Spinal cord (tissue), 10 donors: Measurements from ENCODE around the gene ESR1. TPM values are rescaled to one million over a fixed set of nuclear protein-coding genes. Genes with fewer than 3 reads are reported as not detected.

Source experiments
- DNase-seq, 6 donors: peaks; one replicate each; pipeline versions ENCODE4 v3.0.0 to v3.0.0-alpha.2; 2013 to 2015; ENCODE audit warnings: low spot score in 6 of 6, low read depth in 4 of 6
- H3K27ac ChIP-seq: one replicate; pipeline ENCODE4 v1.5.1; 2013; ENCODE audit warnings: low read depth, low read length, control low read depth
- H3K27me3 ChIP-seq: one replicate; pipeline ENCODE4 v1.6.1; 2013; ENCODE audit warnings: low read length; ENCODE audit not compliant: control insufficient read depth, insufficient read depth
- H3K36me3 ChIP-seq: one replicate; pipeline ENCODE4 v1.6.1; 2013; ENCODE audit warnings: low read length; ENCODE audit not compliant: control insufficient read depth, insufficient read depth
- H3K4me1 ChIP-seq: one replicate; pipeline ENCODE4 v1.6.1; 2013; ENCODE audit warnings: low read length; ENCODE audit not compliant: control insufficient read depth, insufficient read depth
- H3K4me3 ChIP-seq: one replicate; pipeline ENCODE4 v1.5.1; 2013; ENCODE audit warnings: low read depth, low read length, control low read depth
- H3K9me3 ChIP-seq: one replicate; pipeline ENCODE4 v1.6.1; 2013; ENCODE audit warnings: low read length; ENCODE audit not compliant: control insufficient read depth, insufficient read depth
- WGBS: methylation state at CpG from one replicate; pipeline ENCODE4 v1.1.5; 2013; ENCODE audit warnings: missing lambda C conversion rate; ENCODE audit not compliant: insufficient coverage; 5-methylcytosine and 5-hydroxymethylcytosine counted together
- polyA plus RNA-seq, 2 donors: library from polyadenylated mRNA; unstranded; fragments of 120-200 nt; gene quantifications; one replicate each; pipeline ENCODE4 v1.2.1, GENCODE V29; 2013; ENCODE audit not compliant: insufficient read length in 2 of 2
- total RNA-seq, 2 donors: library from RNA; depleted of rRNA in 1 of 2; stranded (reverse); fragments of 120-200 nt in 1 of 2; fragments of >200 nt in 1 of 2; gene quantifications; one replicate each; pipeline versions ENCODE4 v1.2.3 to v1.2.4, GENCODE V29; 2013 to 2014
- donor health status: healthy.

Gene ESR1
- total and polyA plus RNA-seq, 4 donors: 0.20 to 1.6 (median 0.64) TPM

GRCh38 chr6:152119831-152120230 lies 312.3 kb downstream of the ESR1 start:
- no peak overlapping the region for H3K4me3 ChIP-seq
- no peaks in the 10 kb centered on the region for H3K9me3 ChIP-seq
- H3K4me1 ChIP-seq: peaks cover 3% of the 10 kb centered on the region
- no peaks in the 10 kb centered on the region for H3K27me3 ChIP-seq
- H3K27ac ChIP-seq: no peak overlapping the region
- peaks cover 25% of the 10 kb centered on the region for H3K36me3 ChIP-seq
- no peak for DNase-seq
- 58% methylated on average over 5 of the region's 7 CpGs for WGBS

DNA sequence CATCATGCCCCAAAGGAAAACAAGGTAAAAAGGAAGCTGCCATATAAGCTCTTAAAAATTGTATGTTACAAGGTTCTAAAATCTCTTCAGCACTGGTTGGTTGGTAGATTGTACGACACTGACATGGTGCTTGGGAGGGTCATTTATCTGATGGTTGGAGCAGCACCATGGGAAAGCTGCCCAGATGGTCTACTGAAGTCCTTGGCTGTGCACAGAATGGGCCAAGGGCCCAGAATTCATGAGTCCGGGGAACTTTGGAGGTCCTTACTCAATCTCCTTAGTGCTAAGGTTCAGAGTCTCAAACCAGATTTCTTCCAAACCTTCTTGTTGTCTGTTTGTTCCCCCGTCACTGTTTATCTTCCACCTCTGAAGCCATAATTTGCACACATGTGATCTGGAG lies 314.4 kb downstream of the ESR1 start:
- Histone ChIP-seq H3K27me3 (no peaks in the 10 kb centered on the region), H3K4me1 (peaks cover 2% of the 10 kb centered on the region), H3K27ac (no peak overlapping the region), H3K4me3 (no peak overlapping the region), H3K9me3 (no peaks in the 10 kb centered on the region), H3K36me3 (peaks cover 25% of the 10 kb centered on the region)
- DNase-seq: peak in 1 of 6 donors; percentile 45
- 50% methylated on average over 1 of the region's 3 CpGs for WGBS

DNA sequence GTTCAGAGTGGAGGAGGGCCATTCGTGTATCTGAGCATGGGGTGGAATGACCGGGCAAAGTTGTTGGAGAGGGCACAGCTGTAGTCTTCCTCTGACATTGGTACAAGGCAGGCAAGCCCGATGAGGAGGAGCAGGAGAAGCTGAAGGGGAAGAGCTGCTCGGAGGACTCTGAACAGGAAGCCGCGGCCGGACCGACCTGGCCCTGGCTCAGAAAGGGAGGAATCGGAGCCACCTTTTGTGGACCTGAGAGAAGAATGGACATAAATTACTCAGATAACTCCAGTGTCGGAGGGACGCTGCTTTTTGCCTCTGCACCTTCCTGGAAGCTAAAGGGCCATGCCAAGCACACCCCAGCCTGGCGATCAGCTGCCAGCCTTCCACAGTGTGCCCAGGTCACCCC lies 315.0 kb downstream of the ESR1 start:
- Histone ChIP-seq H3K9me3 (no peaks in the 10 kb centered on the region), H3K27me3 (no peaks in the 10 kb centered on the region), H3K4me3 (no peak overlapping the region), H3K27ac (no peak overlapping the region), H3K4me1 (no peaks in the 10 kb centered on the region), H3K36me3 (peaks cover 25% of the 10 kb centered on the region)
- DNase-seq: no peak
- WGBS: 90% methylated on average over 10 of the region's 12 CpGs

- Histone ChIP-seq H3K4me3 (no peak overlapping the region), H3K9me3 (no peaks in the 10 kb centered on the region), H3K4me1 (no peaks in the 10 kb centered on the region), H3K27ac (no peak overlapping the region), H3K36me3 (peaks cover 25% of the 10 kb centered on the region), H3K27me3 (no peaks in the 10 kb centered on the region)
- WGBS: no CpG with 5 or more reads among the region's 3 CpGs
- DNase-seq: no peak
Observed at GRCh38 chr6:152123076-152123475, 315.6 kb downstream of the ESR1 start.

DNA sequence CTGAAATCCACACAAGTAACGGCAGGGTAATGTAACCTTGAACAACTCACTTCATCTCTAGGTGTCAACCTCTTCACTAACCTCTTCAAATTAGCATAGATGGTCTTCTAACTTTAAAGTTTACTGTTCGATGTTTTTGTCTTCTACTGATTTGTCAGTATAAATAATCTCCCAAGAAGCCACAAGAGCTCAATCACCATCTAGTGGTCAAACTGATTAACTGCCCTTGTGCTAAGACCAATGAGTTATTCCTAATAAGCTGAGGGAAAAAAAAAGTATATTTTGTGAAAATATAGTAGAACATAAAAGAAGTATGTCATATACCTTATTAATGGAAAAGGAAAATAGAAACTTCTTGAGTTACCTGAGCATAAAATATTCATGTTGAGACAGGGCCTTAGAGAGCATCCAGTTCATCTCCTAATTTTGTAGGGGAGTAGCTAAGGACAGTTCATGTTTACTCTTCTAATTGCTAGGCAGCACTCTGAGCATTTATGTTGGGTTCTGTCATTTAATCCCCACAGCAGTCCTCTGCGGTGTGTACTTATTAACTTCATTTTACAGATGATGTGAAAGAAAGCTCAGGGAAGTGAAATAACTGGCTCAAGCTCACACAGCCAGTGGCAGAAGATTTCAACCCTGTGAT lies 317.1 kb downstream of the ESR1 start:
- WGBS: 80% methylated on average over 1 of the region's 3 CpGs
- peak in 3 of 6 donors; percentile 7 to 68 (median 56) for DNase-seq
- no peak overlapping the region for H3K27ac ChIP-seq

GRCh38 chr6:152127432-152128165 lies 320.1 kb downstream of the ESR1 start:
- no peak overlapping the region for H3K27ac ChIP-seq
- peaks cover 16% of the 10 kb centered on the region for H3K36me3 ChIP-seq
- no peaks in the 10 kb centered on the region for H3K4me1 ChIP-seq
- WGBS: no CpG with 5 or more reads among the region's 8 CpGs
- H3K9me3 ChIP-seq: no peaks in the 10 kb centered on the region
- no peak for DNase-seq
- H3K27me3 ChIP-seq: no peaks in the 10 kb centered on the region
- H3K4me3 ChIP-seq: no peak overlapping the region

More for the DNA sequence above, 317.1 kb downstream of the ESR1 start:
- Histone ChIP-seq H3K36me3 (peaks cover 25% of the 10 kb centered on the region), H3K27me3 (no peaks in the 10 kb centered on the region), H3K4me3 (no peak overlapping the region), H3K9me3 (no peaks in the 10 kb centered on the region), H3K4me1 (no peaks in the 10 kb centered on the region)

DNA sequence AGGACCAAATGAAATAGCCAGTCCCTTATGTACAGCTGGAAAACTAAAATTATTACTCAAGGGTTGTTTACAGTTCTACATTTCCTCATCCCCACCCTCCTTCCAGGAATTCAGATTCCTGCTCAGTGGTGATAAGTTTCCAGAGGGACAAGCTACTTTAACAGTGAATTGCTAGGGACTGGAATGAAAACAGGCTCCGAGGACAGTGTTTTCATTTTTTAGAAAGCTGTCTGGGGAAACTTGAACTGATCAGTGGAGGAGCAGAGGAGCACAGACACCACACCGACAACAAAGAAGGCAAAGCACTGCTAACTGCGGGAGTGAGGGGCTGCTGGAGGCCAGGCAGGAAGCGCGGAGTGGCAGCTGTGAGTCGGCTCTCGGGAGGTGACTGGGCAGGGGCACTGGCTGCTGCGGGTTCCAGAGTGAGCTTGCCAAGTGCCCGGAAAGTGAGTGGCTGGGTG lies 322.2 kb downstream of the ESR1 start:
- H3K27ac ChIP-seq: peak overlapping the region; percentile 17
- H3K9me3 ChIP-seq: no peaks in the 10 kb centered on the region
- DNase-seq: peak in 1 of 6 donors; percentile 29
- no peaks in the 10 kb centered on the region for H3K4me1 ChIP-seq
- peaks cover 19% of the 10 kb centered on the region for H3K36me3 ChIP-seq
- H3K27me3 ChIP-seq: no peaks in the 10 kb centered on the region
- WGBS: 53% methylated on average over 7 of the region's 9 CpGs
- H3K4me3 ChIP-seq: no peak overlapping the region

DNA sequence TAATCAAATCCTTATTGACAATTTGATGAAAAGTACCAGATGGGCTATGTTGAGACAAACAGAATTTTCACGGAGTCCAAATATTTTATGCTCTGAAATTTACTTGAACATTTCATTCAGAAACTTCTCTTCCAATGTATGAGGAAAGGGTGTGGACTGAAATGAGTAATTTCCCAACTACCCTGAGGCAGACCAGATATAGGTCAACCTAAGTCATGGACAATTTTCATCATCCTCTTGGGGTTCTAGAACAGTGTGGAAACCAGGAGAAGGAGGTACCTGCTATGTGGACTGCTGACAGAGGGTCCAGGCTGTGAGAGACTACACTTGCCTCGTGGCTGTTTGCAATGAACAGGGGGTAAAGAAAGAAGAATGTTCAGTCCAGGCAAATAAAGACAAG lies 323.0 kb downstream of the ESR1 start:
- Histone ChIP-seq H3K4me1 (no peaks in the 10 kb centered on the region), H3K36me3 (peaks cover 19% of the 10 kb centered on the region), H3K27ac (no peak overlapping the region), H3K27me3 (no peaks in the 10 kb centered on the region), H3K4me3 (no peak overlapping the region), H3K9me3 (no peaks in the 10 kb centered on the region)
- DNase-seq: no peak
- 83% methylated on average over 1 of the region's 2 CpGs for WGBS

DNA sequence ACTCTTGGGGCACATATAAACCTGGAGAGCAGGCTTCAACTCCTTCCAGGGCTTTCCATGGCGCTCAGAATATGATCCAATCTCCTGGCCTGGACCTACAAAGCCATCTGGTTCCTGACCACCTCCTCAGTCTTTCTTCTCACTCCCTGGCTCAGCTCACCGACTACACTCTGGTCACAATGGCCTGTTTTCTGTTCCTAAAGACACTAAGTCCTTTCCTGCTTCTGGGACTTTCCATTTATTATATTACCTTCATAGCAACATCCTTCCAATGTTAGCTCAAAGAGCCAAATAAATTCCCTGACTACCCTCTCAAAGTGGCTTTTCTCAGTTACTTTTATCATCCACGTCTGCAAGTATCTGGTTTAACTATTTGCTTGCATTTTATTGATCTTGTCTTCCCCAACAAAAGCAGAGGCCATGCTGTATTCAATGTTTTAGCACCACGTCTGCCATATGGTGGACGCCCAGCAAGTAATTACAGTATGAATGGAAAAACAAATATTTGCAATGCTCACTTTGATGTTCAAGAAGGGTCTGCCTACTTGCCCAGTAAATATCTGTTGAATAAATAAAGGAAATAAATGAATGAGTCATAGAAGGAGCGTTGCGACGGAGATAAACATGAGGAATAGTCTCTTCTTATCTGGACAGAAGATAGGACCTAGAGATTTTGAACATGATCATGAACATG lies 328.4 kb downstream of the ESR1 start:
- DNase-seq: no peak
- H3K4me1 ChIP-seq: no peaks in the 10 kb centered on the region
- H3K27me3 ChIP-seq: no peaks in the 10 kb centered on the region
- no peaks in the 10 kb centered on the region for H3K9me3 ChIP-seq
- WGBS: 85% methylated on average over 7 of the region's 8 CpGs
- H3K36me3 ChIP-seq: peaks cover 35% of the 10 kb centered on the region
- no peak overlapping the region for H3K27ac ChIP-seq
- no peak overlapping the region for H3K4me3 ChIP-seq
